NCI-H446 treated with DMSO at 0.1 percent for 48 hours (cell line): Measurements from ENCODE around the gene MACROD2.

Experiments
- DNase-seq: peaks from one replicate; lab custom pipeline; 2025; lab: John Stamatoyannopoulos, UW

The MACROD2 gene

GRCh38 chr20:14589383-14589782 is 594.1 kb downstream of the MACROD2 start:
- DNase-seq, result no peak

- DNase-seq, result no peak
These were observed 599.7 kb downstream of the MACROD2 start for GRCh38 chr20:14595051-14595450.

DNA sequence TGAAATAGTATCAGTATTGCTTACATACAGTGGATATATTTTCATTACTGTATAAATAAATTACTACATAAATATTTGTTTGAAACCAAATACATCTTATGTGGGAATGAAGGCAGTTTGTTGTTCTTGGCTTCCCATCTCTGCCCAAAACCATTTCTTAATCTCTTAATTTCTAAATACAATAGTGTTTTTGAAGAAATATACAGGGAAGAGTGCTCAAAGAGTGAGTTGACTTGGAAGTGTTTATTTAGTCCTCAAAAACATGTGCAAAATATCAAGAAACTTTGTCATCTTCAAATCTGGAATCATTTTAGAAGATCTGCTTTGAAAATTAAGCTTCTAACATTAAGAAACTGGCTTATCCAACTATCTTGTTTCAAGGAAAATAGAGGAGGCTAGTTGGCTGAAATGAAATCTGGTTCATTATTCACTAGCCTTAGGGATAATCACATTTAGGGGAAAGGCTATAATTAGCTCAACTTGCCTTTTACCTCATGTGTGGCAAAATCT is 601.9 kb downstream of the MACROD2 start:
- no peak for DNase-seq

- DNase-seq, result no peak
These were observed 604.3 kb downstream of the MACROD2 start for GRCh38 chr20:14599613-14600012.

DNA sequence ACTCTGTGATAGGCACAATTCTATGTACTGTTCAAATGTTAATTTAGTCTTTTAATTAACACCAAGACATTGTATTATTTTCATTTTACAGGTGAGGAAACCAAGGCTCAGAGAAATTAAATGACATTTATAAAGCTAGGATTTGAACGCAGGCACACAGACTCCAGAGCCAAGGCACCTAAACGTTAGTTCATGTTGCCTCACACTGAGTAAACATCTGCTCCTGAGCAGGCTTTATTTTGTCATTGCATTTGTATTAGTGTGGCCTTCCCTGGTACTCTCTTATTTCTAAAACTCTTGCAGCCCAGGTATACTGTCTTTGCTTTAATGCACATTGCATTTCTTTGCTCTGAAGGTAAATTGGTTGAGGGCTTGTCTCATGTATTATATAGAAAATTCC is 605.2 kb downstream of the MACROD2 start:
- DNase-seq, result no peak

GRCh38 chr20:14604143-14604542 is 608.8 kb downstream of the MACROD2 start:
- no peak for DNase-seq

GRCh38 chr20:14609328-14610221 is 614.3 kb downstream of the MACROD2 start:
- DNase-seq, result no peak

- DNase-seq, result no peak
These were observed 616.2 kb downstream of the MACROD2 start for GRCh38 chr20:14611479-14611878.

DNA sequence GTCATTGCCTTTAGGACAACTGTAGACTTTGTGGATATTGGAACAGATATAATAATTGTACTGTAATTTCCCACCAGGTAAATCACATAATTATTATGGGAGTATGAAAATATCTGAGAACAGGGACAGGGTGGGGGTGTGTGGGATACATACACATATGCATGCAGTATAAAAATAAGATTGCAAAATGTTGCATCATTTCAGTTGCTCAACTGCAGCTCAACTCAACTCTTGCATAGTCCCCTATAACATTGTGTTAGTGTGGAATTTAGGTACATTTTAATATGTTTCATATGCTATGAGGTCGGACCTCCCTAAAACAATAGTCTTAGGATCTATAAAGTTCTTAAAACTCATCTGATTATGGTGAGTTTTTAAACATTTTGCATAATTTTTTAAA is 617.1 kb downstream of the MACROD2 start:
- DNase-seq, result no peak

GRCh38 chr20:14616003-14616402 is 620.7 kb downstream of the MACROD2 start:
- no peak for DNase-seq

DNA sequence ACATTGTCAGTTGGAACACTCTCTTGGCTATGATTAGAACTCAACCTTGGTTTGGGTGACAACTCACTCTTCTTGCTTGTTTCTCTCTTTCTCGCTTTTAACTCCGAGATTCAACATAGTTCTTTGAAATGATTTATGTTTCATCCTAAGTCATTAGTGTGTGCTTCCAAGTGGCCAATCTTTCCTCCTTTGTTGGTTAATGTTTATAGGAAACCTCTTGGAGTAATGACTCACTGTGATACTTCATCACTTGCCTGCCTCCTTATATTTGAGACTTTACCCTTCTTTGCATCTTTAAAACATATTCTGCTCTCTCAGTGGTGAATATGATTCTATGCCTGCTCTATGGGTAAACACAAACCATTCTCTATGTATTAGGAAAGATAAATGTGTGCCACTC is 621.8 kb downstream of the MACROD2 start:
- DNase-seq, result no peak

GRCh38 chr20:14619411-14619810 is 624.1 kb downstream of the MACROD2 start:
- no peak for DNase-seq

GRCh38 chr20:14622796-14623195 is 627.5 kb downstream of the MACROD2 start:
- no peak for DNase-seq

- DNase-seq, result no peak
These were observed 635.7 kb downstream of the MACROD2 start for GRCh38 chr20:14631011-14631410.

GRCh38 chr20:14632906-14633305 is 637.6 kb downstream of the MACROD2 start:
- no peak for DNase-seq

DNA sequence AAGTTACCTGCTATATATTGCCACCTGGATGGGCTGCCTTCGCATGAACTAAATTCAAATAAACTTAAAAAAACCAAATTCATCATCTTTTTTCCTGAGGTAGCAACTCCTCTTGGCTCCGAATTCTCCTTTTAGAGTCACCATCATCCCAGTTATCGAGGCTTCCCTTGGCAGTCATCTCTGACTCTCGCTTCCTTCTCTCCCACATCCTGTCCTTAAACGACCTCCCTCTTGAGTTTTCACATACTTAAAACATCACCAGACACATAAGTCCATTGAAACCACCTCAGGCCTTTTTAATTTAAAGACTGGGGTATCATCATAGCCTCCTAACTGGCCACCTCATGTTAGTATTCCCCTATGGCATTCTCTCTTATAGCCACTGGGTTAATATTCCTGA is 638.2 kb downstream of the MACROD2 start:
- no peak for DNase-seq

DNA sequence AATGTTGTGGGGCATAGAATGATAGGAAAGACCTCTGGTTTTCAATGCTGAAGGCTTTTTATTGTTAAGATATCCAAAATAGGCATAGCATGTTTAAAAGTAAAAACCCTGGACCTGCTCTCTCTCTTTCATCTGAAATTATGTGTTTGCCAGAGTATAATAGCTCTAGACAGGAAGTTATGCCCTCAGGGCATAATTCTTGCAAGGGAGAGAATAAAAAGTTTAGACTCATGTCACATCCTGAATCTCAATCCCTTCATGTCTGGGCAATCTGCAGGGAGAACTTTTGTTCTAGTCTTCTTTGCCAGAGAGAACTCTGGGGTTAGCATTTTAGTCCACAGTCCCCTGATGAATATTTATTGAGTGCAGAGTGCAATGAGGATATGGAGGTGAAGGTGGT is 639.3 kb downstream of the MACROD2 start:
- no peak for DNase-seq

- no peak for DNase-seq
These were observed 642.1 kb downstream of the MACROD2 start for GRCh38 chr20:14637441-14637840.

- no peak for DNase-seq
These were observed 647.8 kb downstream of the MACROD2 start for GRCh38 chr20:14643146-14643545.

GRCh38 chr20:14643556-14643955 is 648.2 kb downstream of the MACROD2 start:
- no peak for DNase-seq

- no peak for DNase-seq
These were observed 649.2 kb downstream of the MACROD2 start for GRCh38 chr20:14644306-14645097.

DNA sequence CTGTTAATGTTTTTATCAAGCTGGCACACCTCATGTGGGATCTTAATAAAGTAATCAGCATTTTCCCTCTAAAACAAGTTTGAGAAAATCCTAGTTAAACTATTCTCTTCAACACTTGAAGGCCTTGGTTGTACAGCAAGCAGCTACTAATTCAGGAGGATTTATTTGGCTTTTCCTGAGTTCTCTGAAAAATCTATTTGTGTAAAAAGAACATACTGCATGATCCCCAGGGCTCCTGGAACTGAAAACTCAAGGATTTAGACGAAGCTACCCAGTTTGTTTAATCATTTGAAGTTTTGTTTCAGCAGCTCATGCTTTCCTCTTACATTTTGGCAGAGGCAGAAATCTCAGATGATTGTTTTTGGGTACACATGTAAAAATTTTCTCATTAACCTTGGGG is 651.7 kb downstream of the MACROD2 start:
- no peak for DNase-seq

GRCh38 chr20:14649662-14650061 is 654.3 kb downstream of the MACROD2 start:
- DNase-seq, result no peak
